IMR-90 (cell line): ENCODE measurements around the gene MACC1. TPM values are rescaled to one million over a fixed set of nuclear protein-coding genes. Genes with fewer than 3 reads are reported as not detected.

ENCODE experiments used
- ATAC-seq: fragments of 200-7000 bp; cut with Tn5 transposase; 2 replicates; pipeline ENCODE4 v1.9.1; 2020; ENCODE audit warnings: low read depth, mild to moderate bottlenecking, moderate library complexity
- BruUV-seq: library from RNA; stranded (reverse); fragments of 400-500 nt; replicated peaks from 2 replicates; lab custom pipeline; 2021; lab: Mats Ljungman, UMichigan
- CTCF ChIA-PET: fragments of 300-600 bp; formaldehyde crosslinking; extraction: SDS; loops from one replicate; lab custom pipeline; 2021; ENCODE audit warnings: antibody characterized with exemption; lab: Yijun Ruan, JAX
- POLR2A ChIA-PET: fragments of 300-600 bp; sonication (Branson Sonifier 250); formaldehyde crosslinking; loops from one replicate; lab custom pipeline; 2022; ENCODE audit warnings: antibody characterized with exemption; ENCODE audit not compliant: unreplicated experiment; lab: Charles Lee
- DNase-seq: peaks from one replicate; pipeline ENCODE4 v3.0.0; 2013
- H2AFZ ChIP-seq: replicated peaks from 2 replicates; pipeline ENCODE3; 2013; ENCODE audit warnings: low read length, mild to moderate bottlenecking; ENCODE audit not compliant: poor library complexity
- H2AK5ac ChIP-seq: 2 replicates; pipeline ENCODE4 v1.6.1; 2013; ENCODE audit warnings: low read depth, low read length, inconsistent platforms
- H2AK9ac ChIP-seq: replicated peaks from 2 replicates; pipeline ENCODE3; 2013; ENCODE audit warnings: mild to moderate bottlenecking, low read depth, low read length, moderate library complexity; ENCODE audit not compliant: poor library complexity
- H2BK120ac ChIP-seq: 2 replicates; pipeline ENCODE4 v1.6.1; 2013; ENCODE audit warnings: low read depth, low read length, inconsistent platforms
- H2BK15ac ChIP-seq: 3 replicates; pipeline ENCODE4 v1.6.1; 2013; ENCODE audit warnings: low read depth, low read length, inconsistent platforms
- H2BK20ac ChIP-seq: 2 replicates; pipeline ENCODE4 v1.6.1; 2013; ENCODE audit warnings: low read depth, mild to moderate bottlenecking, inconsistent platforms, low read length, moderate library complexity
- H2BK5ac ChIP-seq: 2 replicates; pipeline ENCODE4 v1.6.1; 2013; ENCODE audit warnings: mild to moderate bottlenecking, low read depth, low read length, inconsistent platforms; ENCODE audit not compliant: poor library complexity, severe bottlenecking
- H3K14ac ChIP-seq: replicated peaks from 2 replicates; pipeline ENCODE4 v1.6.1; 2013; ENCODE audit warnings: low read depth, low read length, inconsistent platforms
- H3K18ac ChIP-seq: 2 replicates; pipeline ENCODE4 v1.6.1; 2013; ENCODE audit warnings: low read depth, low read length, control low read depth
- H3K23ac ChIP-seq: 2 replicates; pipeline ENCODE4 v1.6.1; 2013; ENCODE audit warnings: low read depth, low read length, inconsistent platforms
- H3K27ac ChIP-seq: 2 replicates; pipeline ENCODE4 v1.5.1; 2013; ENCODE audit warnings: mild to moderate bottlenecking, control low read depth, low read length; ENCODE audit not compliant: insufficient read depth
- H3K27me3 ChIP-seq: 2 replicates; pipeline ENCODE4 v1.6.1; 2013; ENCODE audit warnings: low read length; ENCODE audit not compliant: control insufficient read depth, insufficient read depth
- H3K36me3 ChIP-seq: 2 replicates; pipeline ENCODE4 v1.6.1; 2013; ENCODE audit warnings: low read length, mixed read lengths; ENCODE audit not compliant: control insufficient read depth, insufficient read depth
- H3K4ac ChIP-seq: 2 replicates; pipeline ENCODE4 v1.6.1; 2013; ENCODE audit warnings: low read depth, low read length, inconsistent platforms
- H3K4me1 ChIP-seq: 2 replicates; pipeline ENCODE4 v1.6.1; 2013; ENCODE audit warnings: low read length, mixed read lengths; ENCODE audit not compliant: control insufficient read depth, insufficient read depth
- H3K4me2 ChIP-seq: 2 replicates; pipeline ENCODE4 v1.6.1; 2013; ENCODE audit warnings: low read depth, mild to moderate bottlenecking, control low read depth, low read length, moderate library complexity
- H3K4me3 ChIP-seq: 2 replicates; pipeline ENCODE4 v1.5.1; 2013; ENCODE audit warnings: low read depth, mild to moderate bottlenecking, control low read depth, low read length, moderate library complexity; ENCODE audit not compliant: insufficient read depth
- H3K56ac ChIP-seq: 2 replicates; pipeline ENCODE4 v1.6.1; 2013; ENCODE audit warnings: low read length, inconsistent platforms; ENCODE audit not compliant: insufficient read depth; ENCODE audit errors: extremely low read depth
- H3K79me1 ChIP-seq, 2 experiments: 2 replicates each; pipeline ENCODE4 v1.6.1; 2013; ENCODE audit warnings: low read length in 2 of 2, inconsistent platforms in 1 of 2, low read depth in 1 of 2
- H3K9ac ChIP-seq: 2 replicates; pipeline ENCODE4 v1.6.1; 2013; ENCODE audit warnings: low read depth, low read length, control low read depth
- H3K9me1 ChIP-seq: 2 replicates; pipeline ENCODE4 v1.6.1; 2013; ENCODE audit warnings: low read length, inconsistent platforms; ENCODE audit not compliant: insufficient read depth
- H3K9me3 ChIP-seq: 2 replicates; pipeline ENCODE4 v1.6.1; 2013; ENCODE audit warnings: low read length; ENCODE audit not compliant: control insufficient read depth, insufficient read depth
- H4K20me1 ChIP-seq: 2 replicates; pipeline ENCODE4 v1.6.1; 2013; ENCODE audit warnings: low read length, inconsistent platforms; ENCODE audit not compliant: insufficient read depth
- H4K5ac ChIP-seq: 2 replicates; pipeline ENCODE4 v1.6.1; 2013; ENCODE audit warnings: mild to moderate bottlenecking, low read depth, low read length, control low read depth
- H4K8ac ChIP-seq, 2 experiments: 2 replicates each; pipeline ENCODE4 v1.6.1; 2013; ENCODE audit warnings: low read depth in 2 of 2, low read length in 2 of 2, control low read depth in 1 of 2, inconsistent platforms in 1 of 2
- H4K91ac ChIP-seq: 2 replicates; pipeline ENCODE4 v1.6.1; 2013; ENCODE audit warnings: low read depth, low read length, inconsistent platforms; ENCODE audit not compliant: insufficient read depth
- BHLHE40 ChIP-seq: fragments of 150-350 bp; IDR thresholded peaks from 2 replicates; pipeline ENCODE4 v1.6.1; 2016; ENCODE audit warnings: mild to moderate bottlenecking, low read depth, low read length
- CEBPB ChIP-seq: IDR thresholded peaks from 2 replicates; pipeline ENCODE4 v1.6.1; 2012; ENCODE audit warnings: low read depth, low read length, improper control_type of control experiment
- CHD1 ChIP-seq: IDR thresholded peaks from 2 replicates; pipeline ENCODE4 v1.6.1; 2012; ENCODE audit warnings: low read depth, low read length, improper control_type of control experiment
- CTCF ChIP-seq: conservative IDR thresholded peaks from 2 replicates; pipeline ENCODE4 v1.5.1; 2012; ENCODE audit warnings: mild to moderate bottlenecking, low read depth, low read length, improper control_type of control experiment
- ELK1 ChIP-seq: fragments of 150-350 bp; IDR thresholded peaks from 2 replicates; pipeline ENCODE4 v1.6.1; 2016; ENCODE audit warnings: low read depth, mild to moderate bottlenecking, low read length, moderate library complexity, borderline replicate concordance
- FOS ChIP-seq: fragments of 150-350 bp; IDR thresholded peaks from 2 replicates; pipeline ENCODE4 v1.6.1; 2016; ENCODE audit warnings: low read depth, low read length
- MAFK ChIP-seq: IDR thresholded peaks from 2 replicates; pipeline ENCODE4 v1.6.1; 2012; ENCODE audit warnings: low read depth, low read length, improper control_type of control experiment
- MAZ ChIP-seq: IDR thresholded peaks from 2 replicates; pipeline ENCODE4 v1.6.1; 2012; ENCODE audit warnings: low read depth, mild to moderate bottlenecking, low read length, improper control_type of control experiment, moderate library complexity, borderline replicate concordance
- NFE2L2 ChIP-seq: fragments of 150-350 bp; IDR thresholded peaks from 2 replicates; pipeline ENCODE4 v1.6.1; 2016; ENCODE audit warnings: low read depth, mild to moderate bottlenecking, low read length
- POLR2A ChIP-seq: IDR thresholded peaks from 2 replicates; pipeline ENCODE4 v1.6.1; 2012; ENCODE audit warnings: mild to moderate bottlenecking, low read depth, low read length
- RAD21 ChIP-seq: IDR thresholded peaks from 2 replicates; pipeline ENCODE4 v1.6.1; 2012; ENCODE audit warnings: low read length, improper control_type of control experiment
- RCOR1 ChIP-seq: IDR thresholded peaks from 2 replicates; pipeline ENCODE4 v1.6.1; 2012; ENCODE audit warnings: mild to moderate bottlenecking, low read length, improper control_type of control experiment; ENCODE audit not compliant: insufficient replicate concordance
- RFX5 ChIP-seq: IDR thresholded peaks from 2 replicates; pipeline ENCODE4 v1.8.0; 2012; ENCODE audit warnings: low read depth, mild to moderate bottlenecking, low read length, moderate library complexity
- SMC3 ChIP-seq: fragments of 150-350 bp; IDR thresholded peaks from 2 replicates; pipeline ENCODE4 v1.6.1; 2016; ENCODE audit warnings: low read depth, mild to moderate bottlenecking, antibody characterized with exemption, low read length, moderate library complexity
- WGBS, 2 experiments: methylation state at CpG; one replicate each; pipeline versions ENCODE4 v1.1.5 to v1.1.7; 2013; ENCODE audit warnings: missing lambda C conversion rate in 2 of 2; ENCODE audit not compliant: insufficient read length in 1 of 2; ENCODE audit errors: extremely low coverage in 2 of 2; 5-methylcytosine and 5-hydroxymethylcytosine counted together
- dilution Hi-C: fragments of 300-500 bp; cut with HindIII; formaldehyde crosslinking; loops from one replicate; pipeline ENCODE4 v1.14.3; 2018; ENCODE audit warnings: low sequenced_read_pairs; ENCODE audit not compliant: unreplicated experiment
- in situ Hi-C: fragments of 300-500 bp; cut with MboI; formaldehyde crosslinking; loops from 3 replicates; pipeline ENCODE4 v1.14.3; 2019; ENCODE audit warnings: low sequenced_read_pairs, inconsistent platforms, mixed read lengths
- intact Hi-C: fragments of 100-400 bp; cut with micrococcal nuclease; formaldehyde crosslinking; loops from 2 replicates; pipeline ENCODE4 v1.10.0; 2022
- polyA plus RNA-seq, 3 experiments: library from polyadenylated mRNA; depleted of rRNA; stranded (reverse); fragments of >200 nt; gene quantifications; 2 replicates each; pipeline ENCODE4 v1.2.3, GENCODE V29; 2012; ENCODE audit warnings: low replicate concordance in 1 of 3
- total RNA-seq: library from RNA; depleted of rRNA; stranded (reverse); fragments of >200 nt; gene quantifications from 2 replicates; pipeline ENCODE4 v1.2.3, GENCODE V29; 2012
- TF ChIP-seq, protein P1 (sequence below): fragments of 150-350 bp; IDR thresholded peaks from 2 replicates; pipeline ENCODE4 v1.6.1; 2017; ENCODE audit warnings: mild to moderate bottlenecking, antibody characterized with exemption, low read length, low read depth

The MACC1 gene
- total and polyA plus RNA-seq, 2 of the 4 experiments (the other 2 are of a cell fraction) = under 0.01 TPM; not detected in 1

DNA sequence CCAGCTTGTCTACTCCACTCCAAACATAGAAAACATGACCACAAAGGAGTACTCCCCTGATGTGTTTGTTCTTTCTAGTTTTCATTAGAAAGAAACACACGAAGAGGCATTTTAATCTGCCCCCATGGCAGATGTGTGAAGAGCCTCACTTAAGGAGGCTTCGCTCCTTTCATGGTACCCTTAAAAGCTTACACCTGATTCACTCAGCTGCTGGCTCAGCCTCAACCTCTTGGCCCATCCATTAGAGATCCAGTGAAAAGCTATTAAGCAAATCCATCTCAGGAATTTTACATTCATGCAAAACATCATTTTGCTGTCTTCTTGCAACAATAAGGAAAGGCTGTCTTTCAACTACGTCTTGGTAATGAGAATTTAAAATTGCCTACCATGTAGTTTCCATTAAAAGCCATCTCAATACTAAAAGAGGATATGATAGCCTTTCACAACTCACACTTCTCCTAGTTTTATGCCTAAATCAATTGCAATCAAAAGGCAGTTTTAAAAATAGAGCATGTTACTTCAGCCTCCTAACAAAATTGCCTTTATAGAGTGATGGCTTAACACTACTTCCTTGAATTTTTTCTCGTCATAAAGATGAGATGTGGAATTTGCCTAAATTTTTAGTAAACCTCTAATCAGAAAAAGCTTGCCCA lies 22.7 kb downstream of the MACC1 start:
- Histone ChIP-seq H2AFZ (no peak overlapping the region), H2BK120ac (peak overlapping the region; percentile 85), H4K91ac (peak overlapping the region; percentile 51), H2BK5ac (no peak overlapping the region), H3K23ac (no peak overlapping the region), H3K4ac (peak overlapping the region; percentile 83), H3K18ac (peak overlapping the region; percentile 99), H3K56ac (no peak overlapping the region), H3K4me3 (no peak overlapping the region), H3K9me3 (peaks cover 4% of the 10 kb centered on the region; the same call in 1 of the 2 replicates), H3K27ac (peak overlapping the region; percentile 50; the same call in 1 of the 2 replicates), H3K9ac (no peak overlapping the region), H3K36me3 (no peaks in the 10 kb centered on the region), H3K27me3 (no peaks in the 10 kb centered on the region), H2BK20ac (peak overlapping the region; percentile 92), H4K5ac (peak overlapping the region; percentile 95), H4K20me1 (no peaks in the 10 kb centered on the region), H4K8ac (peak overlapping the region in 1 of 2 experiments; percentile 45; a peak in 3 of 4 replicates), H3K4me1 (peaks cover 17% of the 10 kb centered on the region; the same call in 1 of the 2 replicates), H2BK15ac (0 out of 3 replicates have a peak overlapping the region, but pooled peaks have one; percentile 34), H3K9me1 (no peaks in the 10 kb centered on the region), H3K14ac (peak overlapping the region; percentile 74), H2AK5ac (no peak overlapping the region), H2AK9ac (no peak overlapping the region), H3K79me1 (no peaks in the 10 kb centered on the region), H3K4me2 (no peak overlapping the region)
- TF ChIP-seq, protein P1, sequence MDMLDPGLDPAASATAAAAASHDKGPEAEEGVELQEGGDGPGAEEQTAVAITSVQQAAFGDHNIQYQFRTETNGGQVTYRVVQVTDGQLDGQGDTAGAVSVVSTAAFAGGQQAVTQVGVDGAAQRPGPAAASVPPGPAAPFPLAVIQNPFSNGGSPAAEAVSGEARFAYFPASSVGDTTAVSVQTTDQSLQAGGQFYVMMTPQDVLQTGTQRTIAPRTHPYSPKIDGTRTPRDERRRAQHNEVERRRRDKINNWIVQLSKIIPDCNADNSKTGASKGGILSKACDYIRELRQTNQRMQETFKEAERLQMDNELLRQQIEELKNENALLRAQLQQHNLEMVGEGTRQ = no peak
- TF ChIP-seq FOS = no peak
- TF ChIP-seq ELK1 = no peak
- TF ChIP-seq CHD1 = no peak
- TF ChIP-seq CEBPB = no peak
- no peak for TF ChIP-seq NFE2L2
- TF ChIP-seq RCOR1 = no peak
- TF ChIP-seq MAZ = no peak
- no peak for TF ChIP-seq BHLHE40
- TF ChIP-seq RAD21 = no peak
- no peak for TF ChIP-seq CTCF
- TF ChIP-seq MAFK = no peak
- TF ChIP-seq POLR2A = no peak
- no peak for TF ChIP-seq RFX5
- no peak for TF ChIP-seq SMC3
- in situ Hi-C loops (no loop called here), intact Hi-C loops (no loop called here), dilution Hi-C loops (no loop called here)
- ChIA-PET CTCF (interaction anchor here (0.6 kb wide), 1 partner anchor 50 kb away, joined by 6 read pairs; no protein-coding TSS in a partner anchor), POLR2A (no interaction called here)
- BruUV-seq = no TSS peak
- WGBS, 2 experiments = no CpG with 5 or more reads among the region's 4 CpGs
- ATAC-seq = no peak
- no peak for DNase-seq
